HG03432 (cell line): ENCODE data around the gene RRN3.
"Not testable (repeated sequence)": the region's sequence is repeated elsewhere in the genome, so short reads cannot be mapped to it uniquely, and the experiment has no call there.

ENCODE experiments used
- ATAC-seq: cut with Tn5 transposase; IDR thresholded peaks from one replicate; pipeline ENCODE4 v1.9.1; 2021; ENCODE audit warnings: mild to moderate bottlenecking, moderate library complexity; ENCODE audit not compliant: unreplicated experiment

The RRN3 gene

DNA sequence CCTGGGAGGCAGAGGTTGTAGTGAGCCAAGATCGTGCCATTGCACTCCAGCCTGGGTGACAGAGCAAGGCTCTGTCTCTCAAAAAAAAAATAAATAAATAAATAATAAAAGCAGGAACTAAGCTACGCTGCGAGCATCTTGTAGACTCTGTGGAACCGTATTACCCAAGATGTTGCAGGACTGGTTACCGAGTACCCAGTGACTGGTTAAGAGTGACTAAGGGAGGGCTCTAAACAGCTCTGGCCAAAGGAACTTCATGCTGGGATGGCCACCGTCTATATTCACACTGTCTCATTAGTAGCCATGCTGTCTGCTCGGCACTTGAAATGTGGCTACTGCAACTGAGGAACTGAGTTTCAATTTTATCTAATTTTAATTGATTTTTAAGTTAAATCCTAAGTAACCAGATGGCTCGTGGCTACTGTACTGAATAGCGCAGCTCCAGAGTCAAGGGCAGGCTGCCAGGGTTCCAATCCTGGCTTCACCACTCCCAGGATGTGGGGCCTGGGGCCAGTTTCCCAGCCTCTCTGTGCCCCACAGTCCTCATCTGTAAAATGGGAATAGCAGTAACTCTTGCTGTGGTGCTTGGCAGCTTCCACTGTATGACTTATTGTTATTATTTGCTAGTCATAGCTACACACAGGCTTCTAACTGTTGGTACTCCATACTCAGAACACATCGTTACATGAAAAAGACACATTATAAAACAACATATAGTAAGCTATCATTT lies 41.2 kb downstream of the RRN3 start:
- no peak for ATAC-seq

DNA sequence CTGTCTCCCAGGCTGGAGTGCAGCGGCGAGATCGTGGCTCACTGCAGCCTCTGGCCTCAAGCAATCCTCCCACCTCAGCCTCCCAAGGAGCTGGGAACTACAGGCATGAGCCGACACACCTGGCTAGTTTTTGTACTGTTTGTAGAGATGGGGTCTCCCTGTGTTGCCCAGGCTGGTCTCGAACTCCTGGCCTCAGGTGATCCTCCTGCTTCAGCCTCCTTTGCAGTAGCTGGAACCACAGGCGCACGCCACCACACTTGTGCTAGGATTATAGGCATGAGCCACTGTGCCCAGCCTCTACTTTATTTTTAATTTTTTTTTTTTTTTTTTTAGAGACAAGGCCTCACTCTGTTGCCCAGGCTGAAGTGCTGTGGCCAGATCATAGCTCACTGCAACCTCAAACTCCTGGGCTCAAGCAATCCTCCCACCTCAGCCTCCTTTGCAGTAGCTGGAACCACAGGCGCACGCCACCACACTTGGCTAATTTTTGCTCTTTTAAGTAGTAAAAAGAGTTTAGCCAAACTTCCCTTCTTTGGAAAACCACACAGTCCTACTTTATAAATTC lies 42.6 kb downstream of the RRN3 start:
- ATAC-seq, result no peak

DNA sequence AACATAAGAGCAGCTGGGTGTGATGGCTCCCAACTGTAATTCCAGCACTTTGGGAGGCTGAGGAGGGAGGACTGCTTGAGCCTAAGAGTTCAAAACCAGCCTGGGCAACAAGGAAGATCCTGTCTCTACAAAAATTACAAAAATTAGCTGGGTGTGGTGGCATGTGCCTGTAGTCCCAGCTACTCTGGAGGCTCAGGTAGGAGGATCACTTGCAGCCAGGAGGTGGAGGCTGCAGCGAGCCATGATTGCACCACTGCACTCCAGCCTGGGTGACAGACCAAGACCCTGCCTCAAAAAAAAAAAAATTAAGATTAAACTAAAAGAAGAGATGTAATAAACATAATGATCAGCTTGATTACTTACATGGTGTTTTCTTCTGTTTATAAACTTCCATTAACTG lies 43.6 kb downstream of the RRN3 start:
- ATAC-seq, result not testable (repeated sequence)

DNA sequence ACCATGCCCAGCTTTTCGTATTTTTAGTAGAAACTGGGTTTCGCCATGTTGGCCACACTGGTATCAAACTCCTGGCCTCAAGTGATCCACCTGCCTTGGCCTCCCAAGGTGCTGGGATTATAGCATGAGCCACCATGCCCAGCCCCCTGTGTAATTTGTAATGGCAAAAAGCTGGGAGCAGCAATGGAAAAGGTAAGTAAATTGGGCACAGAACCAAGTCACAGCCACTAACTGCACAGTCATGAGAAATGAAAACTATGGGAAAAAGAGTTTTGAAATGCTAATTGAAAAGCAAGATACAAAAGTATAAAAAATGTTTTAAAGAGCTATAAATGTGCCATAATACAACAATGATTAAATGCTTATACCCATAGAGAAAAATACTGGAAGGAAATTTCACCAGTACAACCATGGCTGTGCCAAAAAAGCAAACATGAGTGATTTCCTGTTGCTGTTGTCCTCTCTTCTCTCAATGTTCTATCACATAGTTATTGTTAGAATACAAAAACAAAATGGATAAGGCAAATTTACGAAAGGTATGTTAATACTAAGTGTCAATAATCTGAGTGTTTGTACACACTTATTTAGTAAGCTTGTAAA lies 44.4 kb downstream of the RRN3 start:
- ATAC-seq, result no peak

DNA sequence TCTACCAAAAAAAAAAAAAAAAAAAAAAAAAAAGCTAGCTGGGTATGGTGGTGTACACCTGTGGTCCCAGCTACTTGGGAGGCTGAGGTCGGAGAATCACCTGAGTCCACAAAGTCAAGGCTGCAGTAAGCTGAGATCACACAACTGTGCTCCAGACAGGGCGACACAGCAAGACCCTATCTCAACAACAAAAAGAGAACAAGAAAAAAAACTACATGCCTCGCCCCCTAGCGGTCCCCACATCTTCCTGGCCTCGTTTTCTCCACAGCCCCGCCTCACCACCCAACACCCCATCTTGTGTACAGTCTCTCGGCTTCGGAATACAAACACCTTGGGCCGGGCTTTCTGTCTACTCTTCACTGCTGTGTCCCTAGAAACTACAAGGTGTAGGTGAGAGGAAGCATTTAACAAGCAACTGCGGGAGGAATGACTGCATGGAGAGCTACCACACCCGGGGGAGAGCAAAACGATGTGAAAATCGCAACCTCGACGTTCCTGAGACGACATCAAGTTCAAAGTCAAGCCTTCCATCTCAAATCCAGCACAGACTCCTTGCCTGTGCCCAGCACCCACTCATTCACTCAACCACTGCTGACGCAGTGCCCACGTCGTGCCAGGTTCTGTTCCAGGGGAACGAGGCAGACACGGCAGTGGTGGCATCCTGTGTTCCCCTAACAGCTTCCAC lies 47.2 kb downstream of the RRN3 start:
- ATAC-seq, result no peak

DNA sequence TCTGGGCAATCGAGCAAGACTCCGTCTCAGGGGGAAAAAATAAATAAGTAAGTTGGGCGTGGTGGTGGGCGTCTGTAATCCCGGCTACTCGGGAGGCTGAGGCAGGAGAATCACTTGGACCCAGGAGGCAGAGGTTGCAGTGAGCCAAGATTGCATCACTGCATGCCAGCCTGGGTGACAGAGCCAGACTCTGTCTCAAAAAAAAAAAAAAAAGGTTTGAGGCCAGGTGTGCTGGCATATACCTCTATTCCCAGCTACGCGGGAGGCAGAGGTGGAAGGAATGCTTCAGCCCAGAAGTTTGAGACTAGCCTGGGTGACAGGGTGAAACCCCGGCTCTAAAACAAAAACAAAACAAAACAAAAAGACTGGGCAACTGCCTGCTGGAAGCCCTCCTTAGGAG lies 48.8 kb downstream of the RRN3 start:
- not testable (repeated sequence) for ATAC-seq

DNA sequence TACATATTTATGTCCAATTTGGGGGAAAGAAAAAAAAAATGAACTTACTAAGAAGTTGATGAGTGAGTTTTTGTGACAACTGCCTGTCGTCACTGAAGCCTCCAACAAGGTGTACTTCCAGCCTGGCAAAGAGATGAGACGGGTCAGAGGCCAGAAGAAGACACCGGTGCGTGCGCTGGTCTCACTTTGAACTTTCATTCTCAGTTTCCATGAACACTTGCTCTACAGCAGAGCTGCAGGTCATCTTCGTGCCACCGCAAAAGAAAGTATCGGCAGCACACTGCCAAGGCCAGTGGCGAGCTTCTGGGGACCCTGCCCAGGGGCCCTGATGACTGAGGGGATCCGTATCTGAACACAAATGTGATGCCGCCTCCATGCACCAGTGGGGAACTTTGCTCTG lies 49.8 kb downstream of the RRN3 start:
- no peak for ATAC-seq

DNA sequence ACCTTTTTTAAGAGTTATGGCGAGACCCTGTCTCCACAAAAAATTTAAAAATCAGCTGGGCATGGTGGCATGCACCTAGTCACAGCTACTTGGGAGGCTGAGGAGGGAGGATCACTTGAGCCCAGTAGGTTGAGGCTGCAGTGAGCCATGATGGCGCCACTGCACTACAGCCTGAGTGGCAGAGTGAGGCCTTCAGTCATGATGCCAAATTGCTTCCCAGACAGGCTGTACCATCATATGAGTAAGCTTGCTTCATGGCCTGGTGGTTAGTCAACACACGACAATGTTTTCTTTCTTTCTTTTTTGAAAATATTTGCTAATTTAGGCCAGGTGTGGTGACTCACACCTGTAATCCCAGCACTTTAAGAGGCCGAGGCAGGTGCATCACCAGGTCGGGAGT lies 50.7 kb downstream of the RRN3 start:
- ATAC-seq, result no peak

DNA sequence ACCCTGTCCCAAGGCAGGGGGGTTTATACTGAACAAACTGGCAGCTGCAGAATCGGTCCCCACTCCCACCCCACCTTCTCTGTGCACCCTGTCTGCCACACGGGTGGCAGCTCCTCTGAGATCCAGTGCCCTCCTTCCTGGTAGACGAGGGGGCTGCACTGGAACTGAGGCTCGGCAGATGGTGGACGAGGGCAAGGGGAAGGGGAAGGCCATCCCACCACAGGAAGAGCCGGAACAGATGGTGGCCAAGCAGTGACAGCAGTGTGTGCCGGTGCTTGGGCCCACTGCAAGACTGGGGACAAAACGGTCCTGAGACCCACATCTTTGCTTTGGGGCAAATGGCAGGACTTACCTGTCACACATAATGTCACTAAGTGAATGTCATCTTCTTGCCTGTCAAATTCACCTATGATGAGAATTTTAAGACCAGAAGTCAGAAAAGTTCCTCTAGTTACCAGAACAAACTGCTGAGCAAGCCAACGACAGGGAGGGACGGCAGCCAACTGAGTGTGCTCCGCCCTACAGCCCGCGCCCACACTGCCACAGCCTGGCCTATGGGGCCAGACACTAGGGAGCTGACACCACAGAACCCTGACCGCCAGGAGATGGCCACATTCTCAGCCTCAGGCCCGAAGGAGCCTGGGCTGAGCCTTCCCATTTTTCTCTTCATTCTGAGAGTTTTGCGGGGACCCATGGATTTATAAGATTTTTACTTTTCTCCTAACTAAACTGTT lies 52.6 kb downstream of the RRN3 start:
- no peak for ATAC-seq

DNA sequence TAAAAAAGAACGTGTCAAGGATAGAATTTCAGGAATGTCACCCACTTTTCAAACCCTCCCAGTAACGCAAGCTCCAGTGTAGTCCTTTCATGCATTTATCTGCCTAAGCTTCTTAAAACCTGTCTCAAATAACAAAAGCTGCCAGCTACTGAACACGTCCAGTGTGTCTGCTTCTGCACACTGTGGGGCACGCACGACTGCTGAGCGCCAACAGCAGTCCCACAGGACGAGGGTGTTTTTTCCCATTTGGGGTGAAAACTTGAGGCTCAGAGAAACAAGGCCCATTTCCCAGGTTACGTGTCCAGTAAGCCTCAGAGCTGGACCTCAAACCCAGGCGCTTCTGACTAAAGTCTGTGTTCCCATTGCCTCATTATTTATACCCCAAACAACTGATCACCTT lies 55.4 kb downstream of the RRN3 start:
- no peak for ATAC-seq

DNA sequence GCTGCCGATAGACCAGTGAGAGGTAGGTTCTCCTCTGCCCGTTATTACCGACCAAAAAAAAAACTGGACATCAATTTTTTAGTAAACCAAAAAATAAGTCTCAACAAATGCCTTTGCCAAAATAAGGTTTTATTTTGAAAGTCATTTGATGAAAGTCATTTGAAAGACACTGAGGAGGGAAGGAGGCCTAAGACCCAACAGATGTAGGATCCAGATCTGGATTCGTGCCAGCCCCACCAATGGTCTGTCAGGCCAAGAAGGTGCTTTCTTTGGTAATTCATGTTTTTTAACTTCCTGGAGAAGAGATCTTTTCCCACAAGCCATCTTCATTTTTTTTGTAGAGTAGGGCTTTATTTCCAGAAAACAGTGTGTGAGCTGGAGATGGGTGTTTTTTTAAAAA lies 56.3 kb downstream of the RRN3 start:
- ATAC-seq, result no peak

DNA sequence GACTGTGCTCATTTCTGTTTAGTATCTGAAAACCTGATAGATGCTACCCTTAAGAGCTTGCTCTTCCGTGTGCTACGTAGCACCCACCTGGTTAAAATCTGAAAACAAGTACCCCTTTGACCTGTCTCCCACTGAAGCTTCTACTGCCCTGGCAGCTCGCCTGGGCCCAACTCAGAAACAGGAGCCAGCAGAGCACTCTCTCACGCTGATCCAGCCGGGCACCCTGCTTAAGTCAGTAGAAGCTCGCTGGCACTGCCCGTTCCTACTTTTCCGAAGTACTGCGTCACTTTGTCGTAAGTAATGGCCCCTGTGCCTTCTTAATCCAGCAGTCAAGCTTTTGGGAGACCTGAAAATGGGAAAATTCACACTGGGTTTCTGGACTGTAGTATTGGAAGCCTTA lies 57.1 kb downstream of the RRN3 start:
- no peak for ATAC-seq

DNA sequence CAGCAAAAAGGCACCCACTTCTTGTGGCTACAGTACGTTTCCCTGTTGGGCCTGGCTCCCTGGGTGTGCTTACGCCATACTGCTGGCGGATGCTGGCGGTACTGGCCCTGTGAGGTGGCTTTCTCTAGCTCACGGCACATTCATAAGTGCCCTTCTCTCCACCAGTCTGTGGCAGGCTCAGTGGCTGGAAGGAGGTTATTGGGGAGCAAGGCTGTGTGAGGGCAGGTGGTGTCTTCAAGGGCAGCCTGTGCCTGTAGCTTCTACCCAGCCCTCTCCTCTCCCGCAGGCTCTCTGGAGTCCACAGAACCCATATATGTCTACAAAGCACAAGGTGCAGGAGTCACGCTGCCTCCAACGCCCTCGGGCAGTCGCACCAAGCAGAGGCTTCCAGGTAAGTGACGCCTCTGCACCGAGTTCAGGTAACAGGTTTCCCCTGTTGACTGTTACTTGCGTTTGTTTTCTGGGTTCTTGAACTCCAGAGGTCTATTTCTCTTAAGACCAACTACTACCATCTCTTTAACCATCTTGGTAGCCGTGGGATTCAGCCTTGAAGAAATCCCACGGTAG lies 58.8 kb downstream of the RRN3 start:
- no peak for ATAC-seq

DNA sequence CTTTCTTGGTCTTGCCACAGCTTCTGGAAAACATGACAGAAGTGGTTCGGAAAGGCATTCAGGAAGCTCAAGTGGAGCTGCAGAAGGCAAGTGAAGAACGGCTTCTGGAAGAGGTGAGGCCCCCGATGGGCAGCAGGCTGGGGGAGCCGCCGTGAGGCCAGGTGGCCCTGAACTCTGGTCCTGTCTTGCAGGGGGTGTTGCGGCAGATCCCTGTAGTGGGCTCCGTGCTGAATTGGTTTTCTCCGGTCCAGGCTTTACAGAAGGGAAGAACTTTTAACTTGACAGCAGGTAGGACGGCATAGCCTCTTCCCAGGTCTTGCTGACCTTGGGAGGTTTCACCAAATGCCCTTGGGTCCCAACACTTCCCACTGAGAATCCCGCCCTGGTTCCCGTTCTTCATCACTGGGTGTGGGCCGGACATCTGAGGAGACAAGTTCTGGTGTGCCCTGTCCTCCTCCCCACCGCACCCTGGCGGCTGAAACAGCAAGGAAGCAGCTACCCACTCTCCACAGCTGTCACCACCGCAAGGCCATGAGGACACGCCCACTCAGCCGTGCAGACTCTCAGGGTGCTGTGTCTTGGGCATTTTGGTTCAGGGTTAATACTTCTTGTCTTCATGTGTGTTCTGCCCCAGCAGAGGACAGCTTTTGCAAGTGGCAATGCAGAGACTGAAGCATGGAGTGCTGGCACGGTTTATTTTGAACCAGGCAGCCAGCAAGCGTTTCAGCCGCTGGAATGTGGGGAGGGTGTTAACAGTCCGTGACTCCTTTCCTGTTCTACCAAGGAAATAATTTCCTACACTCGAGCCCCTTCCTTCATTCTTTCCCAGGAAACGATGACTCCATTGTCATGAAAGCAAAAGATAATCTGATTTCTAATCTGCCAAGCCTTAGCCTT lies 59.6 kb downstream of the RRN3 start:
- no peak for ATAC-seq

DNA sequence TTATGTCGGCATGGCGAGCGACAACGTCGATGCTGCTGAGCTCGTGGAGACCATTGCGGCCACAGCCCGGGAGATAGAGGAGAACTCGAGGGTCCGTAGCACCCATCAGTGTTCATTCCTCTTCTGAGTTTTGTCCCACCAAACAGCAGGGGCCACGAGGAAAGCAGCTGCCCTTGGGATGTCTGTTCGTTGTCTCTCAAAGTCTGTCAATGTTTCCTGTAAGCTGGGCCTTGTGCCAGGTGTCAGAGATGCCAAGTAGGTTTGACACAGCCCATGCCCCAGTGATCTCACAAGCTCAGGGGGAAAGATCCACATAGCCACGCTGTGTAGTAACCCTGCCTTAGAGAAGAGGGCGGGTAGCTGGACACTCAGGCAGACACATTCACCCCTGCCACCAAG lies 60.8 kb downstream of the RRN3 start:
- ATAC-seq, result no peak

DNA sequence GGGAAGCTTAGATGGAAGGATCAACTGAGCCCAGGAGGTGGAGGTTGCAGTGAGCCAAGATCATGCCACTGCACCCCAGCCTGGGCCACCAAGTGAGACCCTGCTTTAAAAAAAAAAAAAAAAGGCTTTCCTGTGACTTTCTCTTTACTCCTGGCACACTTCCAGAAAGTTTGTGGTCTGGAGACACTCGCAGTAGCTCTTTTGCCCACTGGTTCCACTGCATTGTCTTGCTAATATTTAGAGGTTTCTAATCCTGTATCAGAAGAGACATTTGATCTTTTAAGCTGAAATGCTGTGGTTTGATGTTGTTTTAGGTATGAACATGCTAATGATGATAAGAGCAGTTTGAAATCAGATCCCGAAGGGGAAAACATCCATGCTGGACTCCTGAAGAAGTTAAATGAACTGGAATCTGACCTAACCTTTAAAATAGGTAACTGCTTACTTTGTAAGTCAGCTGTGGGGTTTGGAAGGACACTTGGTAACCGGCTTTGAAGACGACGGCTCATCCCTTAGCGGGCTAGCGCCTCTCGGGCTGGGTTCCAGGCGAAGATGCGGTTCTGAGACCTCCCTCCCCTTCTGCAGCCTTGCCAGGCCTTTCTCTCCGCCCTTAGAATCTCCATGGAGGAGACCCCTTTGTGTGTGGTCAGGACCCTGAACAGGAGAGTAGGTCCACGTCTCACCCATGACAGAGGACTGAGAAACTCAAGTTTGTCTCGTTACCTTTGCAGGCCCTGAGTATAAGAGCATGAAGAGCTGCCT lies 61.3 kb downstream of the RRN3 start:
- ATAC-seq, result no peak

DNA sequence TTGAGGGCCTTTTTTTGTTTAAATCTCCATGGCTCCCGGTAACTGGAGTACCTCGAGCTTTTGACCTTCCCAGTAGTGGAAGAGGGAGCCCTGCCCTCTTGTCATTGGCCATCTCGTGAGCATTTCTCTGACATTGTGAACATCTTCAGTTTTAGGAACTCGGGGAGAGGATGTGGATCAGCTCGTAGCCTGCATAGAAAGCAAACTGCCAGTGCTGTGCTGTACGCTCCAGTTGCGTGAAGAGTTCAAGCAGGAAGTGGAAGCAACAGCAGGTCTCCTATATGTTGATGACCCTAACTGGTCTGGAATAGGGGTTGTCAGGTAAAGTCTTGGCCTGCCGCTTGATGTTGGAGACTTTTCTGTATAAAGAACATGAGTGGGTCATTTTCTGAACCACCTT lies 62.5 kb downstream of the RRN3 start:
- ATAC-seq, result no peak

DNA sequence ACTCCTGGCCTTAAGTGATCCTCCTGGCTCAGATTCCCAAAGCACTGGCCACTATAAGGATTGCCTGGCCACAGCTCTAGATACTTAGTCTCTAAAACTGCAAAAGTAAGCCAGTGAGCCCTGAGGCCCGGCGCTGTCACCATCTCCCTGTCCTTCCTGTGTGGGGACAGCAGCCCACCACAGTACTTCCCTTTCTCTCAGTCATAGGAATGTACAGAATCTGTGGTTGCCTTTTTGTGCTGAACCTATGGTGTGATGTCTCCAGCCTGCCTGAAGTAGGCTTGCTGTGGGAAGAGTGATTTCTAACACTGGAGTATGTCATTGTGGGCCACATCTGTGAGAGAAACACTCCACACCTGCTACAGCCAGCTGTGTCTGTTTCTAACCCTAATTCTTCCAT lies 62.9 kb downstream of the RRN3 start:
- ATAC-seq, result no peak

DNA sequence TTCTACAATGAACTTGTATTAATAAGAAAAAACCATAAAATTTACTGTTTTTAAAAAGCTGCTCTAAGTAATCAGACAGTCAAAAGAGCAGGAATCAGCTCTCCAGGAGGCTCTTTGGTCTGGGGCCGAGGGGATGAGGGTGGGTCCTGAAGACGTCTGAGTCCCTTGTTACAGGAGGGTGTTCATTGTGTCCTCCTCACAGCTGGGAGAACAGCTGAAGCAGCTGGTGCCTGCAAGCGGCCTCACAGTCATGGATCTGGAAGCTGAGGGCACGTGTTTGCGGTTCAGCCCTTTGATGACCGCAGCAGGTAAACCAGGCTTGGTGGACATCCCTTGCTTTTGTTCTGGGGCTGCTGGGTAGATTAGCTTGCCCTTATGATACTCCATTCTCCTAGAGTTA lies 64.3 kb downstream of the RRN3 start:
- ATAC-seq, result not testable (repeated sequence)
